Central memory CD8-positive, alpha-beta T cell (primary cell): ENCODE results near the gene ZNF280A.
"Not testable (repeated sequence)": the region's sequence is repeated elsewhere in the genome, so short reads cannot be mapped to it uniquely, and the experiment has no call there.

ENCODE experiments used
- ATAC-seq: fragments of 150-1000 bp; cut with Tn5 transposase; replicated peaks from 2 replicates; pipeline ENCODE4 v1.10.0; 2022; ENCODE audit warnings: mild to moderate bottlenecking, moderate FRiP score, moderate number of reproducible peaks; ENCODE audit not compliant: poor library complexity, severe bottlenecking; ENCODE audit errors: extremely low read depth
- DNase-seq, 2 donors: peaks; one replicate each; pipeline ENCODE4 v3.0.0; 2021; ENCODE audit warnings: low spot score in 2 of 2
- H3K27ac Mint-ChIP-seq: one replicate; pipeline ENCODE4 v1.8.0; 2022; ENCODE audit warnings: low read depth, mild to moderate bottlenecking, moderate library complexity, mixed read lengths
- H3K27me3 Mint-ChIP-seq: one replicate; pipeline ENCODE4 v1.8.0; 2022; ENCODE audit warnings: mixed read lengths
- H3K36me3 Mint-ChIP-seq: one replicate; pipeline ENCODE4 v1.8.0; 2022; ENCODE audit warnings: mild to moderate bottlenecking, moderate library complexity, mixed read lengths; ENCODE audit not compliant: insufficient read depth
- H3K4me1 Mint-ChIP-seq: one replicate; pipeline ENCODE4 v1.8.0; 2022; ENCODE audit warnings: mixed read lengths
- H3K4me3 Mint-ChIP-seq: one replicate; pipeline ENCODE4 v1.8.0; 2022; ENCODE audit warnings: mild to moderate bottlenecking, moderate library complexity, mixed read lengths
- H3K9me3 Mint-ChIP-seq: one replicate; pipeline ENCODE4 v1.8.0; 2022; ENCODE audit warnings: mixed read lengths

ZNF280A gene

GRCh38 chr22:22519591-22519990 lies 479 bp downstream of the ZNF280A start:
- peaks cover 69% of the 10 kb centered on the region for H3K27me3 Mint-ChIP-seq
- no peaks in the 10 kb centered on the region for H3K4me1 Mint-ChIP-seq
- no peak for DNase-seq
- no peaks in the 10 kb centered on the region for H3K9me3 Mint-ChIP-seq
- no peak overlapping the region for H3K27ac Mint-ChIP-seq
- ATAC-seq = no peak
- no peaks in the 10 kb centered on the region for H3K36me3 Mint-ChIP-seq
- H3K4me3 Mint-ChIP-seq = no peak overlapping the region

- Mint-ChIP-seq H3K9me3 (no peaks in the 10 kb centered on the region), H3K27ac (no peak overlapping the region), H3K27me3 (peaks cover 74% of the 10 kb centered on the region), H3K4me1 (no peaks in the 10 kb centered on the region), H3K36me3 (no peaks in the 10 kb centered on the region), H3K4me3 (no peak overlapping the region)
- DNase-seq (no peak), ATAC-seq (no peak)
Observed at GRCh38 chr22:22516992-22517391, 3.1 kb downstream of the ZNF280A start.

- Mint-ChIP-seq H3K36me3 (no peaks in the 10 kb centered on the region), H3K4me1 (no peaks in the 10 kb centered on the region), H3K27me3 (peaks cover 66% of the 10 kb centered on the region), H3K9me3 (no peaks in the 10 kb centered on the region), H3K4me3 (no peak overlapping the region), H3K27ac (no peak overlapping the region)
- no peak for DNase-seq
- ATAC-seq = no peak
Observed at GRCh38 chr22:22515890-22516289, 4.2 kb downstream of the ZNF280A start.

- not testable (repeated sequence) for H3K36me3 Mint-ChIP-seq, H3K9me3 Mint-ChIP-seq, H3K27ac Mint-ChIP-seq, DNase-seq, ATAC-seq, H3K4me3 Mint-ChIP-seq, H3K4me1 Mint-ChIP-seq
- peaks cover 55% of the 10 kb centered on the region for H3K27me3 Mint-ChIP-seq
Observed at GRCh38 chr22:22514431-22514830, 5.6 kb downstream of the ZNF280A start.

GRCh38 chr22:22513619-22514018 lies 6.5 kb downstream of the ZNF280A start:
- ATAC-seq (no peak), DNase-seq (no peak)
- no peak overlapping the region for H3K4me3 Mint-ChIP-seq
- peaks cover 55% of the 10 kb centered on the region for H3K27me3 Mint-ChIP-seq
- H3K9me3 Mint-ChIP-seq = no peaks in the 10 kb centered on the region
- H3K36me3 Mint-ChIP-seq = no peaks in the 10 kb centered on the region
- H3K4me1 Mint-ChIP-seq = no peaks in the 10 kb centered on the region
- H3K27ac Mint-ChIP-seq = no peak overlapping the region

- ATAC-seq (no peak), DNase-seq (no peak)
- peaks cover 2% of the 10 kb centered on the region for H3K4me1 Mint-ChIP-seq
- peaks cover under 1% of the 10 kb centered on the region for H3K36me3 Mint-ChIP-seq
- H3K27ac Mint-ChIP-seq = no peak overlapping the region
- no peak overlapping the region for H3K4me3 Mint-ChIP-seq
- no peaks in the 10 kb centered on the region for H3K9me3 Mint-ChIP-seq
- H3K27me3 Mint-ChIP-seq = peaks cover 55% of the 10 kb centered on the region
Observed at GRCh38 chr22:22512951-22513350, 7.1 kb downstream of the ZNF280A start.

- H3K27ac Mint-ChIP-seq, H3K36me3 Mint-ChIP-seq, H3K9me3 Mint-ChIP-seq, DNase-seq, H3K4me3 Mint-ChIP-seq, H3K4me1 Mint-ChIP-seq, ATAC-seq: not testable (repeated sequence)
- H3K27me3 Mint-ChIP-seq = peaks cover 41% of the 10 kb centered on the region
Observed at GRCh38 chr22:22510833-22511232, 9.2 kb downstream of the ZNF280A start.

- not testable (repeated sequence) for H3K4me1 Mint-ChIP-seq, H3K27ac Mint-ChIP-seq, H3K9me3 Mint-ChIP-seq, DNase-seq, H3K36me3 Mint-ChIP-seq, ATAC-seq
- H3K4me3 Mint-ChIP-seq = peak overlapping the region; percentile 81
- H3K27me3 Mint-ChIP-seq = peaks cover 31% of the 10 kb centered on the region
Observed at GRCh38 chr22:22509912-22510311, 10.2 kb downstream of the ZNF280A start.

GRCh38 chr22:22508274-22509176 lies 11.5 kb downstream of the ZNF280A start, which contains the start of gene ZNF280B:
TSS of gene ZNF280B (minus strand) at chr22:22508742. CDS start at chr22:22489398, 19,344 bp downstream.
- ATAC-seq (peak; percentile 99), DNase-seq (peak; percentile 74 to 78)
- peak within 1 kb of the TSS; percentile 66 for H3K27ac Mint-ChIP-seq
- peaks cover 18% of the 10 kb centered on the region for H3K27me3 Mint-ChIP-seq
- H3K9me3 Mint-ChIP-seq = no peaks in the 10 kb centered on the region
- peaks cover 7% of the 10 kb centered on the region for H3K36me3 Mint-ChIP-seq
- H3K4me3 Mint-ChIP-seq = peak within 1 kb of the TSS; percentile 81
- H3K4me1 Mint-ChIP-seq = peaks cover 10% of the 10 kb centered on the region

- no peak for ATAC-seq
- Mint-ChIP-seq H3K36me3 (peaks cover 7% of the 10 kb centered on the region), H3K4me1 (peaks cover 10% of the 10 kb centered on the region), H3K27ac (peak overlapping the region; percentile 45), H3K4me3 (peak overlapping the region; percentile 81), H3K9me3 (no peaks in the 10 kb centered on the region), H3K27me3 (peaks cover 10% of the 10 kb centered on the region)
- no peak for DNase-seq
Observed at GRCh38 chr22:22507743-22508273, 12.3 kb downstream of the ZNF280A start.

GRCh38 chr22:22506736-22507135 lies 13.3 kb downstream of the ZNF280A start:
- peak overlapping the region; percentile 3 for H3K4me3 Mint-ChIP-seq

GRCh38 chr22:22498267-22498666 lies 21.8 kb downstream of the ZNF280A start:
- Mint-ChIP-seq H3K4me1 (peaks cover 9% of the 10 kb centered on the region), H3K9me3 (no peaks in the 10 kb centered on the region), H3K36me3 (peaks cover 10% of the 10 kb centered on the region), H3K27me3 (no peaks in the 10 kb centered on the region), H3K27ac (no peak overlapping the region), H3K4me3 (no peak overlapping the region)
- ATAC-seq (no peak), DNase-seq (no peak)

More at GRCh38 chr22:22506736-22507135, 13.3 kb downstream of the ZNF280A start:
- peaks cover 7% of the 10 kb centered on the region for H3K36me3 Mint-ChIP-seq
- no peaks in the 10 kb centered on the region for H3K27me3 Mint-ChIP-seq
- peaks cover 10% of the 10 kb centered on the region for H3K4me1 Mint-ChIP-seq
- no peaks in the 10 kb centered on the region for H3K9me3 Mint-ChIP-seq
- DNase-seq = no peak
- H3K27ac Mint-ChIP-seq = no peak overlapping the region
- ATAC-seq = no peak

GRCh38 chr22:22491589-22491988 lies 28.5 kb downstream of the ZNF280A start:
- not testable (repeated sequence) for H3K9me3 Mint-ChIP-seq, H3K27me3 Mint-ChIP-seq, H3K4me1 Mint-ChIP-seq, ATAC-seq, H3K4me3 Mint-ChIP-seq, H3K27ac Mint-ChIP-seq, DNase-seq
- H3K36me3 Mint-ChIP-seq = peaks cover 18% of the 10 kb centered on the region
